ENCODE data around the gene FAM124B. TPM values are rescaled to one million over a fixed set of nuclear protein-coding genes. Genes with fewer than 3 reads are reported as not detected.
"Not testable (repeated sequence)": the region's sequence is repeated elsewhere in the genome, so short reads cannot be mapped to it uniquely, and the experiment has no call there.

FAM124B gene
- total RNA-seq, 1 experiment from 2014 or later: not detected

GRCh38 chr2:224398289-224398688, 3.6 kb downstream of the FAM124B start:
- no peaks in the 10 kb centered on the region for H3K9me2 ChIP-seq (replicated peaks; ENCODE audit: insufficient read depth, low read length)
- no peaks in the 10 kb centered on the region for H3K9me3 ChIP-seq (ENCODE audit: low read length)
- H3K79me2 ChIP-seq (ENCODE audit: low read length): no peaks in the 10 kb centered on the region
- DNase-seq: no peak
- H3K27ac ChIP-seq (ENCODE audit: low read length): no peak overlapping the region
- no peak overlapping the region for H2AFZ ChIP-seq (ENCODE audit: low read length)
- no peaks in the 10 kb centered on the region for H4K20me1 ChIP-seq (ENCODE audit: insufficient read depth, low read depth, low read length)
- no peaks in the 10 kb centered on the region for H3K27me3 ChIP-seq (ENCODE audit: low read length)
- no peak overlapping the region for H3K4me3 ChIP-seq (ENCODE audit: low read length)
- no peaks in the 10 kb centered on the region for H3K36me3 ChIP-seq (ENCODE audit: insufficient read depth, low read length)
- no peaks in the 10 kb centered on the region for H3K4me1 ChIP-seq (ENCODE audit: low read length)
- no peak overlapping the region for H3K9ac ChIP-seq (ENCODE audit: low read length)
- no peak overlapping the region for H3K4me2 ChIP-seq (ENCODE audit: low read depth, low read length, poor library complexity, severe bottlenecking)

DNA sequence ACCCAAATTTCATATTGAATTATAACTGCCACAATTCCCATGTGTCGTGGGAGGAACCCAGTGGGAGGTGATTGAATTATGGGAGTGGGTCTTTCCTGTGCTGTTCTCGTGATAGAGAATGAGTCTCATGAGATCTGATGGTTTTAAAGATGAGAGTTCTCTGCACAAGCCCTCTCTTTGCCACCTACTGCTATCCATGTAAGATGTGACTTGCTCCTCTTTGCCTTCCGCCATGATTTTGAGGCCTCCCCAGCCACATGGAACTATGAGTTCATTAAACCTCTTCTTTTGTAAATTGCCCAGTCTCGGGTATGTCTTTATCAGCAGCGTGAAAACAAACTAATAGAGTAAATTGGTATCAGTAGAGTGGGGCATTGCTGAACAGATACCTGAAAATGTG, 4.8 kb downstream of the FAM124B start:
- not testable (repeated sequence) for H3K79me2 ChIP-seq (ENCODE audit: low read length); H3K36me3 ChIP-seq (ENCODE audit: insufficient read depth, low read length); H3K27me3 ChIP-seq (ENCODE audit: low read length); H3K9me3 ChIP-seq (ENCODE audit: low read length); H4K20me1 ChIP-seq (ENCODE audit: insufficient read depth, low read depth, low read length); H3K27ac ChIP-seq (ENCODE audit: low read length); H3K9ac ChIP-seq (ENCODE audit: low read length); H3K4me3 ChIP-seq (ENCODE audit: low read length); H3K9me2 ChIP-seq (replicated peaks; ENCODE audit: insufficient read depth, low read length); H3K4me1 ChIP-seq (ENCODE audit: low read length); H2AFZ ChIP-seq (ENCODE audit: low read length); H3K4me2 ChIP-seq (ENCODE audit: low read depth, low read length, poor library complexity, severe bottlenecking); DNase-seq

DNA sequence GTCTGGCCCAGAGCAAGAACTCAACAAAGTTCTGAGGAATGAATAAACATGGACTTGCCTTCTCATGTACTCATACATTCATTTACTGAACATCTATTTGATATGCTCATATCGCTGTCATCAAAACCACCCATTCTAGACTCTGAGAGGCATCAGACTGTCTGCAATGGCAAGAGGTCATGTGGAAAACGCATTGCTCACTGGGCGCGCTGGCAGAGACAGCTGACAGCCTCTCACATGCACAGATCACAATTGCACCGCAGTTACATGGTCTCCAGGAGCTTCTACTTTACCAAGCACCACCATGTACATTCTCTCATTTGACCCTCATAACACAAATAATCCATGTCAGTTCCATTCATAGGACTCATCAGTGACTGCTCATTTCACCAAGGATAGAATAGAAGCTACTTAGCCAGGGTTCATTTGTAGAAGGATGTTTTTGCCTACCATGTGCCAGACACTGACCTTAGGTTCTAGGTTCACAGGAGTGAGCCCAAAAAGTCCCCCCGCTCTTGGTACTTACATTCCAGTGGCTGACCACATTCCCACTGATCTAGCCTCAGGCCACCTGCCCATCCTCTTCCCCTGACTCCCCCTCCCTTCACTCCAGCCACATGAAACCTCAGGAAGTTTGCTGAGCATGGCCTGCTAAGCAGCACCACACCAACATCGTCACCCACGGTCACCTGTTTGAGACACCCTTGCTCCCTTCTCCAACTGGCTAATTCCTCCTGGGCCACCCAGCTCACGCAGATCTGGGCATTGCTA, 6.1 kb downstream of the FAM124B start:
- no peaks in the 10 kb centered on the region for H3K27me3 ChIP-seq (ENCODE audit: low read length)

DNA sequence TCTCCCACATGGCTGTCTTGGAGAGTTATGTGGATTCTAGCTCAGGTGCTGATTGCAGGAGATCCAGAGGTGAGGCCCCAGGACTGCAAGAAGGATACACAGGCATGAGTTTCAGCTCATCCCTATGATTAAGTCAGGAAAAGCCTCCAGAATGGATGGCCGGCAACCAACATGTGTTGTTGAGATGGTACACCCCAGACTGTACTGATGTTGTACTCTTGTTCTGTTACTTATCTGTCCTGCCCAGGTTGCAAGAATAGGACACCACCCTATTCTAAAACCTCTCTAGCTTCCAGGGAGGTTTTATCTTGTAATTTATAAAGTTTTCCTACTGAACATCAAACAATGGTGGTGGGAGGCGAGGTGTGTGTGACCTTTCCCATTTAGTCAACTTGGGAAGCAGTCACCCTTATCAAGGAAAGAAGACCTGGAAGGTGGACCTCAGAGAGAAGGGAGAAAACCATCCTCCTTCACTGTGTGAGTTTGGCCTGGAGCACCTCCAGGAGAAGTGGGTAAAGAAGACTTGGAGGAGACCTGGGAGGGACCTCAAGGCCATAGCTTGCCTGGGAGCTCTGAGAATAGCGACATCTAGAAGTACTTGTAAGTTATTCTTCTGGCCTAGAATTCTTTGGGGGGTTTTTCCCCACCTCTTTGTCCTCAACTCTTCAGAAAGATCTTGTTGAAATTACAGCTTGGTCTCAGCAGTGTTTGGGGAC, 8.6 kb downstream of the FAM124B start:
- no peaks in the 10 kb centered on the region for H3K79me2 ChIP-seq (ENCODE audit: low read length)
- no peak for DNase-seq
- H3K9me2 ChIP-seq (replicated peaks; ENCODE audit: insufficient read depth, low read length): no peaks in the 10 kb centered on the region
- H3K9me3 ChIP-seq (ENCODE audit: low read length): no peaks in the 10 kb centered on the region
- no peak overlapping the region for H3K9ac ChIP-seq (ENCODE audit: low read length)
- no peak overlapping the region for H3K27ac ChIP-seq (ENCODE audit: low read length)
- H3K4me1 ChIP-seq (ENCODE audit: low read length): no peaks in the 10 kb centered on the region
- no peak overlapping the region for H3K4me2 ChIP-seq (ENCODE audit: low read depth, low read length, poor library complexity, severe bottlenecking)
- no peak overlapping the region for H2AFZ ChIP-seq (ENCODE audit: low read length)
- H4K20me1 ChIP-seq (ENCODE audit: insufficient read depth, low read depth, low read length): no peaks in the 10 kb centered on the region
- no peaks in the 10 kb centered on the region for H3K27me3 ChIP-seq (ENCODE audit: low read length)
- no peaks in the 10 kb centered on the region for H3K36me3 ChIP-seq (ENCODE audit: insufficient read depth, low read length)
- no peak overlapping the region for H3K4me3 ChIP-seq (ENCODE audit: low read length)

More for the DNA sequence above, 6.1 kb downstream of the FAM124B start:
- DNase-seq: no peak
- Histone ChIP-seq H3K4me2 (ENCODE audit: low read depth, low read length, poor library complexity, severe bottlenecking) (no peak overlapping the region), H3K9me2 (replicated peaks; ENCODE audit: insufficient read depth, low read length) (no peaks in the 10 kb centered on the region), H3K9me3 (ENCODE audit: low read length) (no peaks in the 10 kb centered on the region), H3K4me3 (ENCODE audit: low read length) (no peak overlapping the region), H3K27ac (ENCODE audit: low read length) (no peak overlapping the region), H3K36me3 (ENCODE audit: insufficient read depth, low read length) (no peaks in the 10 kb centered on the region), H2AFZ (ENCODE audit: low read length) (no peak overlapping the region), H4K20me1 (ENCODE audit: insufficient read depth, low read depth, low read length) (no peaks in the 10 kb centered on the region), H3K79me2 (ENCODE audit: low read length) (no peaks in the 10 kb centered on the region), H3K9ac (ENCODE audit: low read length) (no peak overlapping the region), H3K4me1 (ENCODE audit: low read length) (no peaks in the 10 kb centered on the region)

DNA sequence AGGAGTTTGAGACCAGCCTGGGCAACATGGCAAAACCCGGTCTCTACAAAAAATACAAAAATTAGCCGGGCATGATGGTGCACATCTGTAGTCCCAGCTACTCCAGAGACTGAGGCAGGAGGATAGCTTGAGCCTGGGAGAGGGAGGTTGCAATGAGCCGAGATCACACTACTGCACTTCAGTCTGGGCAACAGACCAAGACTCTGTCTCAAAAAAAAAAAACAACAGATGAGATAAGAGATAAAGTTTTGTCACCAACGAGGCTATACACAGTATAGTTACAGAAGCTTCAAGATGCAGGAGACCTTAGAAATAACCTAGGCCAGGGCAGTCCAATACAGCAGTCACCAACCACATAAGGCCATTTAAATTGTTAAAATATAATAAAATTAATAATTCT, 9.4 kb downstream of the FAM124B start:
- Histone ChIP-seq H3K9ac (ENCODE audit: low read length) (no peak overlapping the region), H3K9me3 (ENCODE audit: low read length) (no peaks in the 10 kb centered on the region), H3K4me2 (ENCODE audit: low read depth, low read length, poor library complexity, severe bottlenecking) (no peak overlapping the region), H3K4me1 (ENCODE audit: low read length) (no peaks in the 10 kb centered on the region), H3K9me2 (replicated peaks; ENCODE audit: insufficient read depth, low read length) (no peaks in the 10 kb centered on the region), H3K4me3 (ENCODE audit: low read length) (no peak overlapping the region), H3K27me3 (ENCODE audit: low read length) (no peaks in the 10 kb centered on the region; the same call in 1 of the 2 replicates), H4K20me1 (ENCODE audit: insufficient read depth, low read depth, low read length) (no peaks in the 10 kb centered on the region), H3K27ac (ENCODE audit: low read length) (no peak overlapping the region), H2AFZ (ENCODE audit: low read length) (no peak overlapping the region), H3K79me2 (ENCODE audit: low read length) (no peaks in the 10 kb centered on the region), H3K36me3 (ENCODE audit: insufficient read depth, low read length) (no peaks in the 10 kb centered on the region)
- DNase-seq: no peak

DNA sequence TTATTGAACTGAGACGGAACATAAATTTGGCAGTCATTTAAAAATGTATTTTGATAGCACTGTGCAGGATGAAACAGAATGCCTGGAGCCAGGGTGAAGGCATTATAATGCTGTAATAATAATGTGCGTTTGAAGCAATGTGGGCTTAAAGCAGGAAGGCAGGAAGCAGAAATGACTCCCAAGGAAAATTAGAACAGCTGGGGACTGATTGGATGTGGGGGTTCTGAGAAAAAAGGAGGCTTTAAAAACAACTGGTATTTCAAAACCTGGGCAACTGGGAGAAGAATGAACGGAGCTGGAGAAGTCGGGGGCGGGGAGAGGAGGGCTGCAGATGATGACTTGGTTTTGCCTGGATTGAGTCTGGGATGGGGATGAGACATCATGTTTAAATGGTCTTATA, 12.6 kb downstream of the FAM124B start:
- Histone ChIP-seq H3K27ac (ENCODE audit: low read length) (no peak overlapping the region), H3K9me2 (replicated peaks; ENCODE audit: insufficient read depth, low read length) (no peaks in the 10 kb centered on the region), H3K9ac (ENCODE audit: low read length) (no peak overlapping the region), H2AFZ (ENCODE audit: low read length) (no peak overlapping the region), H3K79me2 (ENCODE audit: low read length) (no peaks in the 10 kb centered on the region), H3K27me3 (ENCODE audit: low read length) (no peaks in the 10 kb centered on the region; the same call in 1 of the 2 replicates), H4K20me1 (ENCODE audit: insufficient read depth, low read depth, low read length) (no peaks in the 10 kb centered on the region), H3K4me3 (ENCODE audit: low read length) (no peak overlapping the region), H3K36me3 (ENCODE audit: insufficient read depth, low read length) (no peaks in the 10 kb centered on the region), H3K4me1 (ENCODE audit: low read length) (no peaks in the 10 kb centered on the region), H3K4me2 (ENCODE audit: low read depth, low read length, poor library complexity, severe bottlenecking) (no peak overlapping the region), H3K9me3 (ENCODE audit: low read length) (no peaks in the 10 kb centered on the region)
- DNase-seq: no peak

DNA sequence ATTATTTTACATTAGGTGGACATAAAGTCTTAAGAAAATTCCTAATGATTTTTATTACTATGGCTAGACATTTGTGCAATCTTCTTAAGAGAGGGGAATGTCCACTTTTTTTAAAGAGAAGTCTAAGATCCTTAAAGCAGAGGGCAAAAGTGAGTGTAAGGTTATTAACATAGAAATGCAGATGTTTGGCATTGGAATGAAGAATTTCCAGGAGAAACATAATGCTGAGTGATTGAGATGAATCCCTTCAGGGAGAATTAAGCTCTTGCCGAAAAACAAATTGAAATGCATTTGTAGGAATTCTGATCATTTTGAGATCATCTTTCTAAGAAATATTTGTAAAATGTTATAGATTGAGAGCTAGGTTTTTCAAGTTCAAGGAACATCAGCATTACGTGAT, 15.0 kb downstream of the FAM124B start:
- no peaks in the 10 kb centered on the region; the same call in 1 of the 2 replicates for H3K27me3 ChIP-seq (ENCODE audit: low read length)
- no peak for DNase-seq
- H3K9me3 ChIP-seq (ENCODE audit: low read length): no peaks in the 10 kb centered on the region
- H3K27ac ChIP-seq (ENCODE audit: low read length): no peak overlapping the region
- H3K9ac ChIP-seq (ENCODE audit: low read length): no peak overlapping the region
- no peaks in the 10 kb centered on the region for H3K79me2 ChIP-seq (ENCODE audit: low read length)
- H3K4me2 ChIP-seq (ENCODE audit: low read depth, low read length, poor library complexity, severe bottlenecking): no peak overlapping the region
- no peaks in the 10 kb centered on the region for H3K36me3 ChIP-seq (ENCODE audit: insufficient read depth, low read length)
- H2AFZ ChIP-seq (ENCODE audit: low read length): no peak overlapping the region
- no peaks in the 10 kb centered on the region for H3K4me1 ChIP-seq (ENCODE audit: low read length)
- no peak overlapping the region for H3K4me3 ChIP-seq (ENCODE audit: low read length)
- H4K20me1 ChIP-seq (ENCODE audit: insufficient read depth, low read depth, low read length): no peaks in the 10 kb centered on the region
- H3K9me2 ChIP-seq (replicated peaks; ENCODE audit: insufficient read depth, low read length): no peaks in the 10 kb centered on the region

- Histone ChIP-seq H3K4me2 (ENCODE audit: low read depth, low read length, poor library complexity, severe bottlenecking) (no peak overlapping the region), H3K4me3 (ENCODE audit: low read length) (no peak overlapping the region), H3K36me3 (ENCODE audit: insufficient read depth, low read length) (no peaks in the 10 kb centered on the region), H3K9me2 (replicated peaks; ENCODE audit: insufficient read depth, low read length) (no peaks in the 10 kb centered on the region), H3K27ac (ENCODE audit: low read length) (no peak overlapping the region), H3K4me1 (ENCODE audit: low read length) (no peaks in the 10 kb centered on the region), H4K20me1 (ENCODE audit: insufficient read depth, low read depth, low read length) (no peaks in the 10 kb centered on the region), H2AFZ (ENCODE audit: low read length) (no peak overlapping the region), H3K27me3 (ENCODE audit: low read length) (no peaks in the 10 kb centered on the region; the same call in 1 of the 2 replicates), H3K9ac (ENCODE audit: low read length) (no peak overlapping the region), H3K9me3 (ENCODE audit: low read length) (no peaks in the 10 kb centered on the region), H3K79me2 (ENCODE audit: low read length) (no peaks in the 10 kb centered on the region)
- no peak for DNase-seq
Measured at GRCh38 chr2:224382973-224383555, 18.8 kb downstream of the FAM124B start.

All from Karpas-422 (cell line).